NCI-H510A treated with DMSO at 0.1 percent for 48 hours (cell line): ENCODE data around the gene SV2C.
"Not testable (repeated sequence)": the region's sequence is repeated elsewhere in the genome, so short reads cannot be mapped to it uniquely, and the experiment has no call there.

Experiments
- DNase-seq: peaks from one replicate; lab custom pipeline; 2025; lab: John Stamatoyannopoulos, UW

SV2C gene

DNA sequence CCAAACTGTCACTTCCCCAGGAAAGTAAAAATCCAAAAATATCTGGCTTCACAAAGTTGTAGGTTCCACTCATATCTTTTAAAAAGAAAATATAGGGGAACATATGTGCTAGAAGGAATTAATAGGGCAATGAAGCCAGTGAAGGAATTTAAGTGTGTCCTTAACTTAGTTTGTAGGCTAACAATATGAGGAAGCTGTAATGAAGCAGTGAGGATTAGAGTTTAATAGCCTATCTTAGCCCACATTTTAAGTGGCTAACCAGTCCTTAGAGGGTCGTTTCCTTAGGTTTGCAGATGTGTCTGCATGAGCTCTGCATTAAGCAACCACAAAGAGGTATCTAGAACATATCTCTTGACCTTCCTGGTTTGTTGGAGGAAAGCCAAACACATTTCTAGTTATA is 218.7 kb downstream of the SV2C start:
- DNase-seq = not testable (repeated sequence)

DNA sequence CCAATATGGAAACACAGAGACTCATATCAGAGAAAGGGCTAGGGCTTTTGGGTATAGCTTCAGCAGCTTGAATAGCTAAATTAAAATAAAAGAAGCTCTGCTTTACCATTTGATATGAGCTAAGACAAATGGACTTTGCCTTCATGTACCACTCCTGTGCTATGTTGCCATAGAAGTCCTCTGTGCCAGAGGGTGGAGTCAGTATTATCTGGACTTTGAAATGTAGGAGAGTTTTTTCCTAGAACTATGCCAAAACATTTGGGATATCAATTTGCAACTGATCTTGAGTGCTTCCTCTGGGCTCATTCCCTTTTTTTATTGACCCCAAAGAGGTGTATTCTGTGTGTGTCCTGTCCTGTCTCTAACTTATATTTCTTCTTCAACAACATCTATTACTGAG is 219.5 kb downstream of the SV2C start:
- DNase-seq = not testable (repeated sequence)

DNA sequence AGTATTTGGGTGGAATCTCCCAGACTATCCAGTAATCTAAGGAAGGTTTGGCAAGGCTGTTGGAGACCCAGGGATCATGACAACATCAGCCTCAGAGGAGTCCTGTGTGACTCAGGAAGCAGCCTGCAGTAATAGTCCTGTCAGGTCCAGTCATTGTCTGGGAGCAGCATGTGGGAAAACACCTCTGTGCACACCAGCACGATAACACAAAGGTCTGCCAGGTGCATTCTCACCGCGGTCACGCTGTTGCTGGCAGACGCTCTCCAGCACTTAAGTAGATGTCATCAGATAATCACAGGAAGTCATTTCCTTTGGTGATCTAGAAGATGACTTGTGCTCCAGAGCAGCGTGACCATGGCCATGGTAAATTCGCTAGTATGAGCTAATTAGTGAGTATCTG is 220.7 kb downstream of the SV2C start:
- peak; percentile 46 for DNase-seq

DNA sequence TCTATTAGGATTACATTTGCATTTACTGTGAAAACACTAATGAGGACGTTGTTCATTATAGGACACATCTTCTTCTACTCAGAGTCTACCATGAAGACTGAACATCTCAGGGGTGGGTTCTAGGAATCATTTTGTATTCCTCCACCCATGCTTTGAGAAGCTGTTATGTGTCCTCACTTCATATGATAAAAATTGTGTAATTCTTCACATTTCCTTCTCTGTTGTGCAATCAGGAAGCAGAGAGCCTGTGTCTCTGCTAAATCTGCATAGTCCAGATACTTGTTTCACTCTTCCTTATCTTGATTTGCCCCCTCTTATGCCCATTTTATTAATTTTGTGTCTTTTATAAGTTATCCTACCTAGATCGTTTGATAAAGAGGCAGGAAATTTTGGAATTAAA is 222.1 kb downstream of the SV2C start:
- no peak for DNase-seq

DNA sequence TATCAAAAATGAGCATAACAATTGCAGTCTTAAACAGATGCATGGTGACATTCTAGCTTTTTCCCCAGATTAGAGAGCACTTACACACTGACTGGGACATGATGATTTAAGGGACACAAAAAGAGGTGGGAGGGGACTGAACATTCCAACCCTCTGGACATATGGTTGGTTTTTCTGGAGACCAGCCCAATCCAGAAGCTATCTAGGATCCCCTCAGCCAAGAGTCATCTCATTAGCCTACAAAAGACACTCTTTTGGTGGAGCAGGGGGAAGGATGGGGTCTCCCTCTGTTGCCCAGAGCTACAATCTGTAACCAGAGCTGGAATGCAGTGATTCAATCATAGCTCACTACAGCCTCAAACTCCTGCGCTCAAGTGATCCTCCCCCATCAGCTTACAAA is 222.6 kb downstream of the SV2C start:
- DNase-seq = no peak

DNA sequence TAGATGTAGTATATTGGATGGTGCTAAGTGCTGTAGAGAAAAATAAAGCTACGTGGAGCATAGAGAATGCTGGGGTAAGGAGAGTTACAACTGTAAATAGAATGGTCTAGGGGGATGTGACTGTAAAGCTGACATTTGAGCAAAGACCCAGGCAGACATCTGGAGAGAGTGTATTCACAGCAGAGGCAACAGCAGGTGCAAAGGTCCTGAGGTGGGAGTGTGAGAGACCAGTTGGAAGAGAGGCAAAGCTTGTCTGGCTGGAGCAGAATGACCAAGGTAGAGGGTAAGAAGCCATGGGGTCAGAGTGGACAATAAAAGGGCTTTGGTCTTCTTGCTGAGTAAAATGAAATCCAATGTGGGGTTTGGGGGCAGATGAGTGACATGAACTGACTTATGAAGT is 227.0 kb downstream of the SV2C start:
- no peak for DNase-seq

DNA sequence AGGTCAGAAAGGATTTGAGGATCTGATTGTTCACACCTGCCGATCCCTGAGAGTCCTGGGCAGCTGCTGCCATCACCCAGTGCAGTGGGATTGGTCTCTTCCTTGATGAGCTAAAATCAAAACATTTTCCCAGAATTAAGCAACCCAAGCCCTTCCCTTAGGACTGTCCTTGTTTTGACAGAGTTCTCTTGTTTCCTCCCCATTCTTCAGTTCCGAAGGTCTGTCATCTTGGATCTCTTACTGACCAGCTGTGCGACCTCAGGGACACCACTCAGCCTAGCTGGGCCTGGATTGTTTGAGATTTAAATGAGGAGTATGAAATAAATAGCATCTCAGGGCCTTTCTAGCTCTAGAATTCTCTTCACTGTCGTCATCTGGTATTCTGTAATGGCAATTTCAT is 229.6 kb downstream of the SV2C start:
- no peak for DNase-seq

DNA sequence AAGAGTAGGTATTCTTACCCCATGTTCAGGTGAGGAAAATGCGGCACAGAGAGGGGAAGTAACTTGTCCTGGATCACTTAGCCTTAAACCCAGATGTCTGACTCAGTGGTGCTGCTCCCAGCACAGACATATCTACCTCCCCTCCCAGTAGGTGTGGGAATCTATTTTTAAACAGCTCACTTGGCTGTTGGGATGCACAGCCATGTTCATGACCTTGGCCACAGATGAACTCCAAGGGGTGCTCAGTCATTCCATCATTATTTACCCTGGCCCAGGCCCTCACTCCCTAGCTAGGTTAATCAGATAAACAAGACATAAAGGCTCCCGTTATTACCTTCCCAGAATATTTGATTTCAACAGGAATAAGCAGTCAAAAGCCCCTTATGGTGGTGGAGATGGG is 231.5 kb downstream of the SV2C start:
- no peak for DNase-seq

DNA sequence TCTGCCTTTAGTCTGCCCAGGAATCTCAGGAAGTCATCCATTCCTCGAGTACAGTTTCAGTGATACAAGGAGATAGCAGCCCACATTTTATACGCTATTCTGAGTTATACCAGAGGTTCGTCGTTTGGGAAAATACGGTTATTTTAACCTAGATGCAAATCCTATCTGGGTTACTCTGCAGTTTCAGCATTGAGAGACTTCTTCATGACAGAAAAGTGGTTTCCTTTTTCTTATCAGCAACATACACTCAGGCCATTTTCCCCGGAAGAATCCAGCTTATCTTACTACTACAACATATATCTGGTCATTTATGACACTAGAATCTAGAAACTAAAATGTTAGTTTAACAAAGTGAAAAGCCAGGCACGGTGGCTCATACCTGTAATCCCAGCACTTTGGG is 236.5 kb downstream of the SV2C start:
- DNase-seq = no peak

DNA sequence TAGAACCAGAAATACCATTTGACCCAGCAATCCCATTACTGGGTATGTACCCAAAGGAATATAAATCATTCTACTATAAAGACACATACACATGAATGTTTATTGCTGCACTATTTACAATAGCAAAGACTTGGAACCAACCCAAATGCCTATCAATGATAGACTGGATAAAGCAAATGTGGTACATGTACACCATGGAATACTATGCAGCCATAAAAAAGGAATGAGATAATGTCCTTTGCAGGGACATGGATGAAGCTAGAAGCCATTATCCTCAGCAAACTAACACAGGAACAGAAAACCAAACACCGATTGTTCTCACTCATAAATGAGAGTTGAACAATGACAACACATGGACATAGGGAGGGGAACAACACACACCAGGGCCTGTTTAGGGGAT is 240.3 kb downstream of the SV2C start:
- not testable (repeated sequence) for DNase-seq

DNA sequence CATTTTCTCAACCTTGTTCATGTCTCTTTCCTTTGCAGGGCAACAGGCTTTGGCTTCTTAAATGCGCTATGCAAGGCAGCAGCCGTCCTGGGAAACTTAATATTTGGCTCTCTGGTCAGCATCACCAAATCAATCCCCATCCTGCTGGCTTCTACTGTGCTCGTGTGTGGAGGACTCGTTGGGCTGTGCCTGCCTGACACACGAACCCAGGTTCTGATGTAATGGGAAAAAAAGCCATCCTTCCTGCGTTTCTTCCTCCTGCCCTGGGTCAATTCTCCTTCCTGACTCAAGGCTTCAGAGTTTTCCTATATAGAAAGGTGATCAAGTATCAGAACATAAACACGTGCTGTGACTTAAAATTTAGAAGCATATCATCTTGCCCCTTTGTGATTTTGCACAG is 242.1 kb downstream of the SV2C start:
- no peak for DNase-seq

DNA sequence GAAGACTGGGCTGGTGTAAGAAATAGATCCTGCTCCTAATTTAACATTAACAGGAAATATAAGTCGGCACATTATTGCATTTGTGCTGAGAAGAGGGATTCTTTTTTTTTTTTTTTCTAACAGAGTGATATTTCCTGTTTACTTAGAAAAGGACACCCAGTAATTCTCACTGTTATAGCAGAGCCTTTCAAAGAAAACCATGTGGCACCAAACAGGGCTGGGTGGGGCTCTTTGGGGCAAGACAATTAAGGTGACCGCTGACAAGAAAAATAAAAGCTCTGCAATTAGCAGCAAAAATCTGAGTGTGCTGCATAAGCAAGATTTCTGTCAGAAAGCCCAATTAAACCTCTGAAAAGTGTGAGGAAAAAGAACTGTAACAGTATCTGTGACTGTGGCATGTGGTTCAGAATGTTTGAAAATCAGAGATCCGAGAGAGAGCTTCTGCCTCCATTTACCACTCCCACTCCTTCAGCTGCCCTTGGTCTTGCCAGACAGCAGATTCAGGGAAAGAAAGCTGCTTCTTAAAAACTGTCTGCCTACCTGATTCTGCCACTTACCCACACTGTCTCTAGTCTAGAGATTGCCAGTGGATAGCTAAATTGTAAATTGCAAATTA is 242.8 kb downstream of the SV2C start:
- no peak for DNase-seq

DNA sequence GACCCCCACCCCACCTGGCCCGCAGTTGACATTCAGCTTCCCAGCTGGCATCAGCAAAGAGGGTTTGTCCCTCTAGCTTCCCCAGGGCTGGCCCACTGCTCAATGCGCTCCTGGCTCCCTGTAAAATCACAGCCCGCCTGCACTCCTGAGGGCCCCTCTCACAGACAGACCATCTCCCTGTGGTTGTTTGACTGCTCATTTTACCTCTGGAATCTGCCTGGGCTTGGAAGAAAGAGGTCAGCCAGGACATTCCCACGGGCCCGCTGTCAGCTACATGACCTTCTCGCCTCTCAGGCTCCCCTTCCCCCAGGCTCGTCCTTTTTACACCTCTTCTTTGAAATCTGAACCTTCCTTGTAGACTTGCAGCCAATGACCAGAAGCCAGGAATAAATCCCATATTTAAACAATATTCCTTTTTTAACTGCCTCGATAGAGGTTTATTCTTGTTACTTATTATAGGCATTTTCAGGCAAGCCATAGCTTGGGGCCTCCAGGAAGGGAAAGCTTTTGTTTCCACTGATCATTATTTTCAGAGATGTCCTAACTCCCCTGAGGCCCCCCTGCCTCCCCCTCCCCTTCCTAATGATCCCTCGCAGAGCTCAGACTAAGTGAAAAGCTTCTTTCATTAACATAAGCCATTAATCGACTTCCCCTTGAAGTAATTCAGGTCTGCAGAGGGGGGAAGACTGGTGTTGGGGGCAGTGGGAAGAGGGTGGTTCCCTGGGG is 243.6 kb downstream of the SV2C start:
- DNase-seq = no peak

DNA sequence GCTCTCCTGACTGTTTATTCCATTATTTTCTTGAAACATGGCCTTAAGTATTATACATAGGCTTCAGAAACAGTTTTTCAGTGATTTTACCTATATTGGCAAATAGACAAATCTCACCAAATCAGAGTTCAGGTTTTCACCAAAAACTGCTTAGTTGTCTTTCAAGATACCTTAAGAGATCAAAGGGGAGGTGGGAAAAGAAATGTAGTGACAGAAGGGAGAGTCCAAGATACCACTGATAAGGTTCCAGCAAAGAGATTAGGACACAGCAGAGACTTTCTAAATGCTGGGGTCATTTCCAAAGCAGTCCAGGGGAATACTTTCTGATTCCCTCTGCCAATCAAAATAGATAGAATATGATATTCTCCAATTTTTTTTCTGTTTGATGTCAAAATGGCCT is 246.2 kb downstream of the SV2C start:
- DNase-seq = no peak

DNA sequence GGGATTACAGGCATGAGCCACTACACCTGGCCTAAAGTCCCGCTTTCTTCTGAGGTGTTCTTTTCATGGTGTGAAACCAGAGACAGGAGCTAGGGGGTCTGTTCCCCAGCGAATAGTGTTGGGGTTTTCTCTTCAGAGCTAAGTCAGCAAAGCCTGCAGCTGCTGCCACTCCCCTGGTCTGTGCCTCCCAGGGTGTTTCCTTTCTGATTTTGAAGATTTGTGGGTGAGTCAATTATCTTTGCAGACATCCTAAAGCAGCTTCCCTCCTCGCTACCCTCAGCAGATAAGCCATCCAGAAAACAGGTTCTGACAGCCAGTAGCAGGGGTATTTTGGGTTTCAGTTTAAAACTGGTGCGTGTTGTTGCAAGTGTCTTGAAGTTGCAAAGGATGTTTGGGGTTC is 247.9 kb downstream of the SV2C start:
- DNase-seq = no peak

DNA sequence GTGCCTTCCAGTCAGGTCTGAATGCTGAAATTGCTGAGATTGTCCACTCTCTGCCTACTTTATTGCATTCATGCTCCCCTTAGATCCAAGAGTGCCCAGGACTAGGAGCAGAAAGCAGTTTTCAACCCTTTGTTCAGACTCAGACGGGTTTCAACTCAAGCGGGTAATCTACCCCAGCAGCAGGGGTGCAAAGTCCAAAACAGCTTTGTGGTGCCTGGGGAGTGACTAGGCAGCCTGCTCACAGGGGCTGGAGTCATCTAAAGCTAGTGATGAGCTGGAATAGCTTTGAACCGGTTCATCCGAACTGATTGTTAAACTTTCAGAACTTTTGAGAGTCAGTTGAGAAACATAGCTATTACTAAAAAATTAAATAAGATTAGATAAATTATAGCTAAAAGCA is 248.9 kb downstream of the SV2C start:
- DNase-seq = no peak

DNA sequence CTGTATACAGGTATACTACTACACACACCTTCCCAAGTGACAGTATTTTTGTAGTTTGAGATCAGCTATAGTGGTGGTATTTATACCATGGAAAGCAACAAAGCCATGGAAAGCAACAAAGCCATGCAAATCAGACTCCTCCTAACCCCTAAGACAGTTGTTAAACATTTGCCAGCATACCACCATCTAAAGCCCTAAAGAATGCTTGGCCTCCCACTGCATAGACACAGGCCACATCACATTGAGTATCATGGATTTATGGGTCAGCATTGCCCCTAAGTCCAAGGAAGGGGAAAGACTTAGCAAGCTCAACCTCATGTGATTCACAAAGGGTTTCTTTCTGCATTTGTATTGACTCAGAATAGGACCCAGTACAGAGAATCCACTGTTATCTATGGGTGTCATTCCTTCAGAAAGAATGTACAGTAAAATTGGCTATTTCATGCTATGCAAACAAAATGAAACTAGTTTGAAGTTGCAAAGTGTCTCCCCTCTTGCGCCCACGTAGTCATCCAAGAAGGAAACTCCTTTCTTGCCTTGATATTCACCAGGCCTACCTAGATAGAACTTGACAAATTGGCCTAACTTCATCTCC is 249.5 kb downstream of the SV2C start:
- no peak for DNase-seq

DNA sequence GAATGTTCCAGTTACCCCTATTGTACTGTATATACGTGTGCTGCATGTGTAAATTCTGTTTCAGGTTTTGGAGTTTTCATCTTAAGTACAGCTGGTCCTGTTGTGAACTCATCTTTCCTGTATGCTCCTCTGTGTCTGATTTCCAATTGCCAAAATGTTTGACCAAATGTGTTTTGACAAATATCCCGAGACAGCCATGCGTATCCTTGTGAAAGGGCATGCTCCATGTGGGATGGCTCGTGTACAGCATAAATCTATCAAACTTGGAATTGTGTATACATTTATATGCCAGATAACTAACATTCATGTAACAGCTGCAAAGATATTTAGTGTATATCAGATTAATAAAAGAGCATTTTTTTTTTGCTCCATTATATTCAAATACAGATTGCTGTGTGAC is 250.4 kb downstream of the SV2C start:
- DNase-seq = no peak

DNA sequence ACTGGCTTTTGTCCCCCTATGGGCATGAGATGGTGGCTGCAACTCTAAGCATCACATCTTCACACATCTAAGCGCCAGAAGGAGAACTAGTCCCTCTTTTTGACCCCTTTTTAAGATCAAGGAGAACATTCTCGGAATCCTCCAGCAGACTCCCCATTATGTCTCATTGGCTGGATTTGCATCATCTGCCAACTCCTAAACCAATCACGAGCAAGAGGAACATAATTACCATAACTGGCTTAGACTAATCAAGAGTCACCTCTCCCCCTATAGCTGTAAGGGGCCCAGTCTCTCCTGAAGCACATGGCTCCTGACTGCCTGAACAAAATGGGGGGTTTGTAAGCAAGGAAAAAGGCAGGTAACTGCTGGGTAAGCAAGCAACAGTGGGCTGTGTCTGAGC is 251.4 kb downstream of the SV2C start:
- no peak for DNase-seq

DNA sequence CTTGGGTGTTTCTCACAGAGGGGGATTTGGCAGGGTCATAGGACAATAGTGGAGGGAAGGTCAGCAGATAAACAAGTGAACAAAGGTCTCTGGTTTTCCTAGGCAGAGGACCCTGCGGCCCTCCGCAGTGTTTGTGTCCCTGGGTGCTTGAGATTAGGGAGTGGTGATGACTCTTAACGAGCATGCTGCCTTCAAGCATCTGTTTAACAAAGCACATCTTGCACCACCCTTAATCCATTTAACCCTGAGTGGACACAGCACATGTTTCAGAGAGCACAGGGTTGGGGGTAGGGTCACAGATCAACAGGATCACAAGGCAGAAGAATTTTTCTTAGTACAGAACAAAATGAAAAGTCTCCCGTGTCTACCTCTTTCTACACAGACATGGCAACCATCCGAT is 252.3 kb downstream of the SV2C start:
- not testable (repeated sequence) for DNase-seq

DNA sequence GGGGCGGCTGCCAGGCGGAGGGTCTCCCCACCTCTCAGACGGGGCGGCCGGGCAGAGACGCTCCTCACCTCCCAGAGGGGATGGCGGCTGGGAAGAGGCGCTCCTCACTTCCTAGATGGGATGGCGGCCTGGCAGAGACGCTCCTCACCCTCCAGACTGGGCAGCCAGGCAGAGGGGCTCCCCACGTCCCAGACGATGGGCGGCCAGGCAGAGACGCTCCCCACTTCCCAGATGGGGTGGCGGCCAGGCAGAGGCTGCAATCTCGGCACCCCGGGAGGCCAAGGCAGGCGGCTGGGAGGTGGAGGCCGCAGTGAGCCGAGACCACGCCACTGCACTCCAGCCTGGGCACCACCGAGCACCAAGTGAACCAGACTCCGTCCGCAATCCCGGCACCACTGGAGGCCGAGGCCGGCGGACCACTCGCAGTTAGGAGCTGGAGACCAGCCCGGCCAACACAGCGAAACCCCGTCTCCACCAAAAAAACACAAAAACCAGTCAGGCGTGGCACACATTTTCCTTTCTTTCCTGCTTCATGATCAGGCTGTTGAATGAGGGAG is 253.1 kb downstream of the SV2C start:
- not testable (repeated sequence) for DNase-seq

DNA sequence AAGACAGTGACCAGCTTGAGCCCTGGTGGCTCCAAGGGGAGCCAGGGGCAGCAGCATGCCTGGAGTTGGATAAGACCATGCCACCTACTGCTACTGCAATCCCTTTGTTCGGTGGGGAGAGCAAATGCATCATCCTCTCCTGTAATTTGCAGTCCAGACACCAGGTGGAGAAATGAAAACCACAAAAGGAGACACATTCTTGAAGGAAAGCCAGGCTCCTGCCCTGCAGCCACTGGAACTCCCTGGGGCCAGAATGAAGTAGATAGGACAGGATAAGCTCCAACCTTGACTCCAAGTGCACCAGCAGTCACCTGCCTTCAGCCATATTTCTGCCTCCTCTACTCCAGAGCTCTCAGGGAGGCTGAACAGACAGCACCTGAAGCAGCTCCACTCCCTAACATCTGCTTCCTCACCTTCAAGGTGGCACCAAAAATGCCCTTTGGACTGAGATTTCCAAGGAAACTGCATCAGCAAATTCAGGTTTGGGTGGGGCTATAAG is 254.8 kb downstream of the SV2C start:
- no peak for DNase-seq

DNA sequence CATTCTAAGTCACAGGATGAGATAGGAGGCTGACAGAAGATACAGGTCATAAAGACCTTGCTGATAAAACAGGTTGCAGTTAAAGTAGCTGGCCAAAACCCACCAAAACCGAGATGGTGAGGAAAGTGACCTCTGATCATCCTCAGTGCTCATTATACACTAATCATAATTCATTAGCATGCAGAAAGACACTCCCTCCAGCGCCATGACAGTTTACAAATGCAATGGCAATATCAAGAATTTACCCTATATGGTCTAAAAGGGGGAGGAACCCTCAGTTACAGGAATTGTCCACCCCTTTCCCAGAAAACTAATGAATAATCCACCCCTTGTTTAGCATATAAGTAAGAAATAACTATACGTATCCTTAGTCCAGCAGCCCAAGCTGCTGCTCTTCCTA is 256.7 kb downstream of the SV2C start:
- DNase-seq = no peak
